ENCODE measurements around the gene ARMCX4.

The ARMCX4 gene

DNA sequence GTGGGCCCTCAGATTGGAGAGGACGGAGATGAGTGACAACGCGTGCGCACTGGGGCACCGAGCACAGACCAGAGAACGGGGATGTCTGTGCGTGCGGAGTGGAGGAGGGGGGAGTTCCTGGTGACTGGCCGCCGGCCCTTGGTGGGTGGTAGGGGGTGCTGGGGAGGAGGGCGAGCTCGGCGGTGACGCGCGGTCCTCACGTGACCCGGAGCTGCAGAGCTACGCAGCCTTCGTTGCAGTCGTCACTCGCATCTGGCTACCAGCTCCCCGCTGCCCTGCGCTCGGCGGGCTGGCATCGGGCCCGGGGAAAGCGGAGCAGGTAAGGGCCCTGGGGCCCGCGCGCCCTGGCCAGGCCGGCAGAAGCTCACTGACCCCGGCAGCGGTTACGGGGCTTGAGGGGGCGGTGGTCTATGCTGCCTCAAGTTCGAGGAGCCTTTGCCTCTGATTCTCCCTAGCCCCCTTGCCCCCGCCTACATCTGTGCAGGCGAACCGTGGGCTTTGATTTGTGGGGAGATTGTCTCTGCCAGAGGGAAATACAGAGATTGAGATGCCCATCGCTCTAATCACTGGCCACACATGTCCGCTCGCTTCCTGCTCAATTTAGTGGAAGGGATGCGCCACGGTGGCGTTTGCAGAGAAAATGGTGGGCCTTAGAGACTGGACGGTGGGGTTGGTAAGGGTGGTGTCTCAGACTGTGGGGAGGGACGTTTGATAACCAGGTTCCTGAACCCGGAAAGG is at the start of gene ARMCX4:
ARMCX4 (plus strand) TSS at position 245 of the 738 bp plus-strand sequence. CDS start 3,134 bp downstream, outside the sequence.
- Histone ChIP-seq H3K27me3 (ENCODE audit: control insufficient read depth, insufficient read depth, low read length) (no peaks in the 10 kb centered on the region), H3K9ac (ENCODE audit: low read length) (no peak within 1 kb of the TSS), H3K36me3 (ENCODE audit: control insufficient read depth, insufficient read depth, low read length) (no peaks in the 10 kb centered on the region), H3K27ac (ENCODE audit: low read depth, low read length) (peak within 1 kb of the TSS; percentile 38), H3K4me1 (ENCODE audit: control insufficient read depth, insufficient read depth, low read length) (no peaks in the 10 kb centered on the region), H3K4me3 (ENCODE audit: low read length) (peak within 1 kb of the TSS; percentile 61)

DNA sequence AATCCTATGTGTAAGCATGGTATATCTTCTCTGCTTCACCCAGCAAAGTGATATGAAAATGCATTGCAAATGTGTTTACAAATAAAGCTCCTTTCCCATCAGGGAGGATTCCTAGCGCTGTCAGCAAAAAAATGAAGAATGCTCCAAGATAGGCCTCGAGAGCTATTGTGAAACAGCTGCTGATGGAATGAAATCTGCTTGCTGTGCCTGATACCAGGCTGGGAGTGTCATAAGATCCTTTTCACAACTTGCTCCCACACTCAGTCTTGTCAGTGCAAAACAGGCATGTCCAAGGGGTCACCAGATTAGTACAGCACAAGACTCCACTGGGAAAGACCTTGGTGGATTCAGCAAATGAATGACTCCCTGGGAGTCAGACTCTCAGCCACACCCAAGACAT is 43.2 kb upstream of the ARMCX4 start:
- no peak overlapping the region for H3K9ac ChIP-seq (ENCODE audit: low read length)

DNA sequence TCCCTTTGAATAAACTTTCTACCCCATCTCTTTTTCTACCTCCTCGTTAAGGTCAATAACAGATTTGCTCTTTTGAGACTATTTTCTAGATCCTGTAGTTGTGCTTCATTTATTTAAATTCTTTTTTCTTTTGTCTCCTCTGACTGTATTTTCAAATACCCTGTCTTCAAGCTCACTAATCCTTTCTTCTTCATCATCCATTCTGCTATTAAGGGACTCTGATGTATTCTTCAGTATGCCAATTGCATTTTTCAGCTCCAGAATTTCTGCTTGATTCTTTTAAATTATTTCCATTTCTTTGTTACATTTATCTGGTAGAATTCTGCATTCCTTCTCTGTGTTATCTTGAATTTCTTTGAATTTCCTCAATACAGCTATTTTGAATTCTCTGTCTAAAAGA is 36.0 kb upstream of the ARMCX4 start:
- Histone ChIP-seq H3K36me3 (ENCODE audit: control insufficient read depth, insufficient read depth, low read length) (no peaks in the 10 kb centered on the region), H3K4me1 (ENCODE audit: control insufficient read depth, insufficient read depth, low read length) (no peaks in the 10 kb centered on the region), H3K27me3 (ENCODE audit: control insufficient read depth, insufficient read depth, low read length) (no peaks in the 10 kb centered on the region), H3K4me3 (ENCODE audit: low read length) (no peak overlapping the region), H3K9ac (ENCODE audit: low read length) (no peak overlapping the region), H3K27ac (ENCODE audit: low read depth, low read length) (no peak overlapping the region)

More for the DNA sequence above, 43.2 kb upstream of the ARMCX4 start:
- Histone ChIP-seq H3K4me3 (ENCODE audit: low read length) (no peak overlapping the region), H3K4me1 (ENCODE audit: control insufficient read depth, insufficient read depth, low read length) (no peaks in the 10 kb centered on the region), H3K27me3 (ENCODE audit: control insufficient read depth, insufficient read depth, low read length) (no peaks in the 10 kb centered on the region), H3K27ac (ENCODE audit: low read depth, low read length) (no peak overlapping the region), H3K36me3 (ENCODE audit: control insufficient read depth, insufficient read depth, low read length) (peaks cover 2% of the 10 kb centered on the region)

DNA sequence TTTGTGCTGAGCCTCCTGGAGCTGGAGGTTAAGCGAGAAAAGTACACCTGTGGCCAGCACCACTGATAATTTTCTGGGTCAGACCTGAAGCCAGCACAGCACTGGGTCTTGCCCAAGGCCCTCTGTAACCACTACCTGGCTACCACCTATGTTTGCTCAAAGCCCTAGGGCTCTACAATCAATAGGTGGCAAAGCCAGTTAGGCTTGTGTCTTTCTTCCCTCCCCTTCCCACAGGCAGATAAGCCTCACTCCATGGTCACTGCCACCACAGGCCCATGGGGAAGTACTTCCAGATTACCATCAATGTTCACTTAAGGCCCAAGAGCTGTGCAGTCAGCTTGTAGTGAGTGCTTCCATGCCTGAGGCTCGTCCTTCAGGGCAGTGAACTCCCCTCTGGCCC is 35.2 kb upstream of the ARMCX4 start:
- Histone ChIP-seq H3K4me1 (ENCODE audit: control insufficient read depth, insufficient read depth, low read length) (no peaks in the 10 kb centered on the region), H3K9ac (ENCODE audit: low read length) (no peak overlapping the region), H3K27me3 (ENCODE audit: control insufficient read depth, insufficient read depth, low read length) (no peaks in the 10 kb centered on the region), H3K36me3 (ENCODE audit: control insufficient read depth, insufficient read depth, low read length) (no peaks in the 10 kb centered on the region), H3K4me3 (ENCODE audit: low read length) (no peak overlapping the region), H3K27ac (ENCODE audit: low read depth, low read length) (no peak overlapping the region)

DNA sequence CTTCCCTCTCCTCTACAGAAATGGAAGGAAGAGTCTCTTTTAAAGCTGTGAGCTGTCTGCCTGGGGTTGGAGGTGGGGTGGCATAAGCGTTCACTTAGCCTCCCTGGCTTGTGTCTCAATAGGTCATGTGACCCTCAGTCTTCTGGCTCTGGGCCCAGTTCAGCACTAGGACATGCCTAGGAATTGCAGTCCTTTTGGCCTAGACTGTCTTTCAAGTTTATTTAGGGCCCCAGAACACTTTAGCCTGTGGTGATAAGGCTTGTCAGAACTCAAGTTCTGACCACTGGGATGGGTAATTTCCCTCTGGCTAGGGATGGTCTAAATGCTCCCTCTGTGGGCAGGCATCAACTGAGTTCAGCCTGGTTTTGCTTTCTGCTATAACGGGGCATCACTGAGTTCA is 34.3 kb upstream of the ARMCX4 start:
- Histone ChIP-seq H3K27ac (ENCODE audit: low read depth, low read length) (no peak overlapping the region), H3K4me3 (ENCODE audit: low read length) (no peak overlapping the region), H3K9ac (ENCODE audit: low read length) (no peak overlapping the region), H3K4me1 (ENCODE audit: control insufficient read depth, insufficient read depth, low read length) (no peaks in the 10 kb centered on the region), H3K36me3 (ENCODE audit: control insufficient read depth, insufficient read depth, low read length) (no peaks in the 10 kb centered on the region), H3K27me3 (ENCODE audit: control insufficient read depth, insufficient read depth, low read length) (no peaks in the 10 kb centered on the region)

DNA sequence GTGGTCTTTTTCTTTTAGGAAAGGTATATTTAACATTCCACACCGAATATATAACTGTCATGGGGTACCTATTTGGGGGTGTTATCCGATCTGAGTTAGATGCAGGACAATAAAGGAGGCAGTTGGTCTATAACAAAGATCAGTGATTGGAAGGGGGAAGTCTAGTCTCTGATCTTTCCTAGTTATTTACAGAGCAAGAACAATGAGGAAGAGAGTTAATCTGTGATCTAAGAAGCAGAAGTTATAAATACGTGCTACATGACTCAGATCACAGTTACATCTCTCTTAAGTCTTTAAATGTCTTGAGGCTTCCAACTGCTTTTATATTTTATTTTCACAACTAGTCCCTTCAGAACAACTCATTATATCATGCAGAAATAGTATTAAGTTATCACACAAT is 33.2 kb upstream of the ARMCX4 start:
- H3K4me1 ChIP-seq (ENCODE audit: control insufficient read depth, insufficient read depth, low read length), result no peaks in the 10 kb centered on the region
- H3K27ac ChIP-seq (ENCODE audit: low read depth, low read length), result no peak overlapping the region
- H3K36me3 ChIP-seq (ENCODE audit: control insufficient read depth, insufficient read depth, low read length), result no peaks in the 10 kb centered on the region
- H3K27me3 ChIP-seq (ENCODE audit: control insufficient read depth, insufficient read depth, low read length), result no peaks in the 10 kb centered on the region
- H3K4me3 ChIP-seq (ENCODE audit: low read length), result no peak overlapping the region
- no peak overlapping the region for H3K9ac ChIP-seq (ENCODE audit: low read length)

GRCh38 chrX:101460669-101461068 is 24.6 kb upstream of the ARMCX4 start:
- Histone ChIP-seq H3K9ac (ENCODE audit: low read length) (no peak overlapping the region), H3K4me3 (ENCODE audit: low read length) (no peak overlapping the region), H3K36me3 (ENCODE audit: control insufficient read depth, insufficient read depth, low read length) (no peaks in the 10 kb centered on the region), H3K27ac (ENCODE audit: low read depth, low read length) (no peak overlapping the region), H3K4me1 (ENCODE audit: control insufficient read depth, insufficient read depth, low read length) (no peaks in the 10 kb centered on the region), H3K27me3 (ENCODE audit: control insufficient read depth, insufficient read depth, low read length) (no peaks in the 10 kb centered on the region)

DNA sequence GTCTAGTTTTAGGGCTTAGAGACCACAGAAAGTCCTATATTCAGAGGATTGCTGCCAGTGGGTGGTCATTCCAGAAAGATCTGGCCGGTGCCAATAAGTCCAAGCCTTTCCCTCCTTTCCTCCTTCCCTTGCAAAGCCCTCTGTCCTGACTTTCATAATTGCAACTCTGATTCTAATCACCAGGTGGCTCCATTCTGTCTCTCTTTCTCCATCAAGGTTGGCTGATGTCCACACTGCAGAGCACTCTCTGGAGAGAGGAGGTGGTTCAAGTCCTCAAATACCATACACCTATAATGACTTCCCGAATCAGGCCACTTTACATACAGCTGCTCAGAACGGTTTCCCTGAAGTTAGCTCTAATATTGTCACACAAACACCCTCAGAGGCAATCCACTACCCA is 22.4 kb upstream of the ARMCX4 start:
- H3K9ac ChIP-seq (ENCODE audit: low read length), result no peak overlapping the region
- no peak overlapping the region for H3K4me3 ChIP-seq (ENCODE audit: low read length)
- H3K27me3 ChIP-seq (ENCODE audit: control insufficient read depth, insufficient read depth, low read length), result no peaks in the 10 kb centered on the region
- H3K36me3 ChIP-seq (ENCODE audit: control insufficient read depth, insufficient read depth, low read length), result no peaks in the 10 kb centered on the region
- no peaks in the 10 kb centered on the region for H3K4me1 ChIP-seq (ENCODE audit: control insufficient read depth, insufficient read depth, low read length)
- H3K27ac ChIP-seq (ENCODE audit: low read depth, low read length), result no peak overlapping the region

GRCh38 chrX:101478366-101478765 is 6.9 kb upstream of the ARMCX4 start:
- H3K27ac ChIP-seq (ENCODE audit: low read depth, low read length), result no peak overlapping the region
- no peaks in the 10 kb centered on the region for H3K27me3 ChIP-seq (ENCODE audit: control insufficient read depth, insufficient read depth, low read length)
- H3K4me1 ChIP-seq (ENCODE audit: control insufficient read depth, insufficient read depth, low read length), result no peaks in the 10 kb centered on the region
- no peak overlapping the region for H3K4me3 ChIP-seq (ENCODE audit: low read length)
- H3K9ac ChIP-seq (ENCODE audit: low read length), result no peak overlapping the region
- H3K36me3 ChIP-seq (ENCODE audit: control insufficient read depth, insufficient read depth, low read length), result no peaks in the 10 kb centered on the region

GRCh38 chrX:101482296-101482695 is 3.0 kb upstream of the ARMCX4 start:
- no peak overlapping the region for H3K27ac ChIP-seq (ENCODE audit: low read depth, low read length)
- no peaks in the 10 kb centered on the region for H3K27me3 ChIP-seq (ENCODE audit: control insufficient read depth, insufficient read depth, low read length)
- H3K36me3 ChIP-seq (ENCODE audit: control insufficient read depth, insufficient read depth, low read length), result no peaks in the 10 kb centered on the region
- no peak overlapping the region for H3K9ac ChIP-seq (ENCODE audit: low read length)
- no peak overlapping the region for H3K4me3 ChIP-seq (ENCODE audit: low read length)
- H3K4me1 ChIP-seq (ENCODE audit: control insufficient read depth, insufficient read depth, low read length), result no peaks in the 10 kb centered on the region

GRCh38 chrX:101483705-101484104 is 1.6 kb upstream of the ARMCX4 start:
- no peak overlapping the region for H3K9ac ChIP-seq (ENCODE audit: low read length)
- H3K36me3 ChIP-seq (ENCODE audit: control insufficient read depth, insufficient read depth, low read length), result no peaks in the 10 kb centered on the region
- H3K27me3 ChIP-seq (ENCODE audit: control insufficient read depth, insufficient read depth, low read length), result no peaks in the 10 kb centered on the region
- no peak overlapping the region for H3K4me3 ChIP-seq (ENCODE audit: low read length)
- H3K4me1 ChIP-seq (ENCODE audit: control insufficient read depth, insufficient read depth, low read length), result no peaks in the 10 kb centered on the region
- no peak overlapping the region for H3K27ac ChIP-seq (ENCODE audit: low read depth, low read length)

GRCh38 chrX:101484135-101484534 is 1.1 kb upstream of the ARMCX4 start:
- H3K9ac ChIP-seq (ENCODE audit: low read length), result no peak overlapping the region
- no peaks in the 10 kb centered on the region for H3K4me1 ChIP-seq (ENCODE audit: control insufficient read depth, insufficient read depth, low read length)
- no peaks in the 10 kb centered on the region for H3K36me3 ChIP-seq (ENCODE audit: control insufficient read depth, insufficient read depth, low read length)

DNA sequence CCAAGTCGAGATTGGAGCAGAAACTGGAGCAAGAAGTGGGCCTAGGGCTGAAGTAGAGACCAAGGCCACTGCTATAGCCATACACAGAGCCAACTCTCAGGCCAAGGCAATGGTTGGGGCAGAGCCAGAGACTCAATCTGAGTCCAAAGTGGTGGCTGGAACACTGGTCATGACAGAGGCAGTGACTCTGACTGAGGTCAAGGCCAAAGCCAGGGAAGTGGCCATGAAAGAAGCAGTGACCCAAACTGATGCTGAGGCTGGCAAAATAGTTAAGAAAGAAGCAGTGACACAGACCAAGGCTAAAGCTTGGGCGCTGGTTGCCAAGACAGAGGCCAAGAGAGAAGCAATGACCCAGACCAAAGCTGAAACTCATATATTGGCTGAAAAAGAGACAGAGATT is 3.5 kb downstream of the ARMCX4 start:
- Histone ChIP-seq H3K27me3 (ENCODE audit: control insufficient read depth, insufficient read depth, low read length) (no peaks in the 10 kb centered on the region), H3K27ac (ENCODE audit: low read depth, low read length) (no peak overlapping the region), H3K4me1 (ENCODE audit: control insufficient read depth, insufficient read depth, low read length) (no peaks in the 10 kb centered on the region), H3K36me3 (ENCODE audit: control insufficient read depth, insufficient read depth, low read length) (no peaks in the 10 kb centered on the region), H3K9ac (ENCODE audit: low read length) (no peak overlapping the region), H3K4me3 (ENCODE audit: low read length) (no peak overlapping the region)

More at GRCh38 chrX:101484135-101484534, 1.1 kb upstream of the ARMCX4 start:
- H3K27me3 ChIP-seq (ENCODE audit: control insufficient read depth, insufficient read depth, low read length), result no peaks in the 10 kb centered on the region
- no peak overlapping the region for H3K27ac ChIP-seq (ENCODE audit: low read depth, low read length)
- H3K4me3 ChIP-seq (ENCODE audit: low read length), result no peak overlapping the region

Data from rectal smooth muscle tissue (tissue), 1 donor.